DOHH2 (cell line): ENCODE data around the gene IFT88.

ENCODE experiments used
- H3F3A ChIP-seq: fragments of 200-600 bp; sonication (generic), shearing (Covaris generic); 2 replicates; pipeline ENCODE4 v1.6.0; 2016; ENCODE audit warnings: antibody characterized with exemption, mild to moderate bottlenecking; ENCODE audit not compliant: control insufficient read depth, insufficient read depth
- H3K27ac ChIP-seq: fragments of 200-600 bp; sonication (generic); 2 replicates; pipeline ENCODE4 v1.5.1; 2014; ENCODE audit warnings: low read depth, mild to moderate bottlenecking, low read length, moderate library complexity
- H3K27me3 ChIP-seq: fragments of 200-600 bp; sonication (generic); 2 replicates; pipeline ENCODE4 v1.6.1; 2014; ENCODE audit warnings: mild to moderate bottlenecking, low read length, mixed read lengths; ENCODE audit not compliant: control insufficient read depth
- H3K36me3 ChIP-seq: fragments of 200-600 bp; sonication (generic); 2 replicates; pipeline ENCODE4 v1.6.1; 2014; ENCODE audit warnings: mild to moderate bottlenecking, low read length, moderate library complexity, mixed read lengths; ENCODE audit not compliant: control insufficient read depth
- H3K4me1 ChIP-seq: fragments of 200-600 bp; sonication (generic); 2 replicates; pipeline ENCODE4 v1.6.1; 2014; ENCODE audit warnings: mild to moderate bottlenecking, low read length, mixed read lengths; ENCODE audit not compliant: control insufficient read depth
- H3K4me2 ChIP-seq: fragments of 200-600 bp; sonication (generic); 2 replicates; pipeline ENCODE4 v1.6.0; 2014; ENCODE audit warnings: mild to moderate bottlenecking, low read length, moderate library complexity
- H3K4me3 ChIP-seq: fragments of 200-600 bp; sonication (generic); 2 replicates; pipeline ENCODE4 v1.5.1; 2014; ENCODE audit warnings: mild to moderate bottlenecking, low read length, mixed read lengths
- H3K79me2 ChIP-seq: fragments of 200-600 bp; sonication (generic); 2 replicates; pipeline ENCODE4 v1.6.1; 2014; ENCODE audit warnings: mild to moderate bottlenecking, low read length, mixed read lengths; ENCODE audit not compliant: control insufficient read depth
- H3K9me2 ChIP-seq: fragments of 200-600 bp; sonication (generic); replicated peaks from 2 replicates; pipeline ENCODE4 v1.6.1; 2014; ENCODE audit warnings: mild to moderate bottlenecking, low read length, mixed read lengths; ENCODE audit not compliant: control insufficient read depth
- H3K9me3 ChIP-seq: fragments of 200-600 bp; sonication (generic); 2 replicates; pipeline ENCODE4 v1.6.1; 2014; ENCODE audit warnings: antibody characterized with exemption, low read length, mixed read lengths; ENCODE audit not compliant: control insufficient read depth, insufficient read depth
- H4K20me1 ChIP-seq: fragments of 200-600 bp; sonication (generic); 2 replicates; pipeline ENCODE4 v1.6.0; 2014; ENCODE audit warnings: low read depth, mild to moderate bottlenecking, antibody characterized with exemption, low read length, moderate library complexity; ENCODE audit not compliant: control insufficient read depth, insufficient read depth
- EZH2phosphoT487 ChIP-seq: fragments of 200-600 bp; sonication (generic); IDR thresholded peaks from 2 replicates; pipeline ENCODE4 v1.6.1; 2017; ENCODE audit warnings: borderline replicate concordance, mild to moderate bottlenecking, antibody characterized with exemption, low read length, moderate library complexity, mixed read lengths
- TF ChIP-seq, protein P1 (sequence below): fragments of 200-600 bp; sonication (generic); IDR thresholded peaks from one replicate; pipeline ENCODE4 v1.5.1; 2014; ENCODE audit warnings: antibody characterized with exemption, mild to moderate bottlenecking, low read depth, low read length; ENCODE audit not compliant: poor library complexity, severe bottlenecking

IFT88 gene

DNA sequence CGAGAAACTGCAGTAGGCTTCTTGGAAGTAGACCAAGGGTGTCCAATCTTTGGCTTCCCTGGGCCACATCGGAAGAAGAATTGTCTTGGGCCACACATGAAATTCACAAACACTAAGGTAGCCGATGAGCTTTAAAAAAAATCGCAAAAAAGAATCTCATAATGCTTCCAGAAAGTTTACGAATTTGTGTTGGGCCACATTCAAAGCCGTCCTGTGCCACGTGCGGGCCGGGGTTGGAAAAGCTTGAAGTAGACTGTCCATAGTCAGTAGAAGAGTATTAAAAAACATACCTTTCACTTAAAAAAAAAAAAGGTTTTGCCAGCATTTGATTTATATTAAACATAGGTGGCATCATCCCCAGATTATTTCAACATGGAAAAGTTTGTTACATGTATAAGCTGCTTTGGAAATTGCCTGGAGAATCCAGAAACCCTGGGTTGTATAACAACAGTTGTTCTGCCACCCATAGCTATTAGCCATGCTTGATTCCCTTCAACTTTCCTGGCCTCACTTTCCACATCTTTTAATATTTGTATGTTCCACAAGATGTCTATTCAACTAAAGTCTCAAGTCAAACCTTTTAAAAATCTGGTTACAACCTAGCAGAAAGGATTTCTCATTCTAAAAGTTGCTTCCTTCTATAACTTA is 1.0 kb downstream of the IFT88 start:
- Histone ChIP-seq H3K4me1 (peaks cover 12% of the 10 kb centered on the region), H3K4me3 (peak overlapping the region; percentile 98), H3K4me2 (peak overlapping the region; percentile 98), H3K9me2 (no peaks in the 10 kb centered on the region), H3K27ac (peak overlapping the region; percentile 58), H3F3A (peaks cover 2% of the 10 kb centered on the region; the same call in 1 of the 2 replicates), H3K36me3 (no peaks in the 10 kb centered on the region), H3K27me3 (no peaks in the 10 kb centered on the region), H3K9me3 (peaks cover 13% of the 10 kb centered on the region; the same call in 1 of the 2 replicates), H3K79me2 (peaks cover 11% of the 10 kb centered on the region), H4K20me1 (no peaks in the 10 kb centered on the region)
- no peak for TF ChIP-seq EZH2phosphoT487
- TF ChIP-seq, protein P1, sequence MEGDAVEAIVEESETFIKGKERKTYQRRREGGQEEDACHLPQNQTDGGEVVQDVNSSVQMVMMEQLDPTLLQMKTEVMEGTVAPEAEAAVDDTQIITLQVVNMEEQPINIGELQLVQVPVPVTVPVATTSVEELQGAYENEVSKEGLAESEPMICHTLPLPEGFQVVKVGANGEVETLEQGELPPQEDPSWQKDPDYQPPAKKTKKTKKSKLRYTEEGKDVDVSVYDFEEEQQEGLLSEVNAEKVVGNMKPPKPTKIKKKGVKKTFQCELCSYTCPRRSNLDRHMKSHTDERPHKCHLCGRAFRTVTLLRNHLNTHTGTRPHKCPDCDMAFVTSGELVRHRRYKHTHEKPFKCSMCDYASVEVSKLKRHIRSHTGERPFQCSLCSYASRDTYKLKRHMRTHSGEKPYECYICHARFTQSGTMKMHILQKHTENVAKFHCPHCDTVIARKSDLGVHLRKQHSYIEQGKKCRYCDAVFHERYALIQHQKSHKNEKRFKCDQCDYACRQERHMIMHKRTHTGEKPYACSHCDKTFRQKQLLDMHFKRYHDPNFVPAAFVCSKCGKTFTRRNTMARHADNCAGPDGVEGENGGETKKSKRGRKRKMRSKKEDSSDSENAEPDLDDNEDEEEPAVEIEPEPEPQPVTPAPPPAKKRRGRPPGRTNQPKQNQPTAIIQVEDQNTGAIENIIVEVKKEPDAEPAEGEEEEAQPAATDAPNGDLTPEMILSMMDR: no peak

DNA sequence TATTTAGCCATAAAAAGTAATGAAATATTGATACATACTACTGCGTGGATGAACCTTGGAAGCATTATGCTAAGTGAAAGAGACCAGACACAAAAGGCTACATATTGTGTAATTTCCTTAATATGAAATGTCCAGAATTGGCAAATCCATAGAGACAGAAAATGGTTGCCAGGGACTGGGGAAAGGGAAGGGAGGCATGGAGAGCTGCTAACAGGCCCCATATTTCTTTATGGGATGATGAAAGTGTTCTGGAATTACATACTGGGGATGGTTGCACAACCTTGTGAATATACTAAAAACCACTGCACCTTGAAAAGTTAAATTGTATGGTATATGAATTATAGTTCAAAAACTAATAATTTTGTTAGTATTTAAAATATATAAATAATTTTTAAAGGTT is 3.6 kb downstream of the IFT88 start:
- peaks cover 2% of the 10 kb centered on the region; the same call in 1 of the 2 replicates for H3F3A ChIP-seq
- H3K27me3 ChIP-seq: no peaks in the 10 kb centered on the region
- no peak overlapping the region for H3K4me2 ChIP-seq
- H3K9me2 ChIP-seq: no peaks in the 10 kb centered on the region
- peaks cover 11% of the 10 kb centered on the region for H3K79me2 ChIP-seq
- H3K27ac ChIP-seq: no peak overlapping the region
- no peak overlapping the region for H3K4me3 ChIP-seq
- TF ChIP-seq, protein P1: no peak
- no peak for TF ChIP-seq EZH2phosphoT487
- no peaks in the 10 kb centered on the region for H3K36me3 ChIP-seq
- peaks cover 2% of the 10 kb centered on the region; the same call in 1 of the 2 replicates for H3K9me3 ChIP-seq
- peaks cover 12% of the 10 kb centered on the region for H3K4me1 ChIP-seq
- H4K20me1 ChIP-seq: no peaks in the 10 kb centered on the region

DNA sequence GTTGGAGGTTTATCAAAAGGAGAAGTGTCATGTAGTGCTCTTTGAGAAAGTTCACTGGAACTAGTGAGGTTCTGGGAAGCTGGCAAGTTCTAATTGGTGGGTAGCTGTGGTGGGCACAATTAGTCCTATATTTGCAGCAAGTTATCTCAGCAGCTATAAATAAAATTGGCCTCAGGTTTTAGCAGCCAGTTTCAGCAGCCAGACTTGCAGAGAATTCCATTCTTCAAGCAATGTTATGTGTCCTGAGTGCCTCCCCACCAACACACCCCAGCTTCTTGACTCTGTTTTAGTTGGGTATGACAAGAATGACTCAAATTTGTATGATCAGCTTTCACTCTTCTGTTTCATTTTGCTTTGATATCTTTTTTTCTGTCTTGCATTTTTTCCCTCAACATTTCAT is 4.7 kb downstream of the IFT88 start:
- Histone ChIP-seq H3K79me2 (peaks cover 11% of the 10 kb centered on the region), H3K9me3 (0 out of 2 replicates have a peak, but pooled peaks cover 2% of the 10 kb centered on the region), H3K27ac (no peak overlapping the region), H4K20me1 (no peaks in the 10 kb centered on the region), H3F3A (peaks cover 2% of the 10 kb centered on the region; the same call in 1 of the 2 replicates), H3K36me3 (peaks cover under 1% of the 10 kb centered on the region; the same call in 1 of the 2 replicates), H3K4me1 (peaks cover 9% of the 10 kb centered on the region), H3K4me2 (no peak overlapping the region), H3K27me3 (no peaks in the 10 kb centered on the region), H3K4me3 (no peak overlapping the region), H3K9me2 (no peaks in the 10 kb centered on the region)
- no peak for TF ChIP-seq EZH2phosphoT487
- TF ChIP-seq, protein P1: no peak
